Activated T-helper 1 cell treated with Interleukin-2 at 50 U/mL for 16 hours (primary cell): Measurements from ENCODE around the gene PPP6R1.

ENCODE experiments used
- DNase-seq: peaks from one replicate; pipeline ENCODE4 v3.0.0-alpha.2; 2020; ENCODE audit warnings: low read depth

The PPP6R1 gene, protein sequence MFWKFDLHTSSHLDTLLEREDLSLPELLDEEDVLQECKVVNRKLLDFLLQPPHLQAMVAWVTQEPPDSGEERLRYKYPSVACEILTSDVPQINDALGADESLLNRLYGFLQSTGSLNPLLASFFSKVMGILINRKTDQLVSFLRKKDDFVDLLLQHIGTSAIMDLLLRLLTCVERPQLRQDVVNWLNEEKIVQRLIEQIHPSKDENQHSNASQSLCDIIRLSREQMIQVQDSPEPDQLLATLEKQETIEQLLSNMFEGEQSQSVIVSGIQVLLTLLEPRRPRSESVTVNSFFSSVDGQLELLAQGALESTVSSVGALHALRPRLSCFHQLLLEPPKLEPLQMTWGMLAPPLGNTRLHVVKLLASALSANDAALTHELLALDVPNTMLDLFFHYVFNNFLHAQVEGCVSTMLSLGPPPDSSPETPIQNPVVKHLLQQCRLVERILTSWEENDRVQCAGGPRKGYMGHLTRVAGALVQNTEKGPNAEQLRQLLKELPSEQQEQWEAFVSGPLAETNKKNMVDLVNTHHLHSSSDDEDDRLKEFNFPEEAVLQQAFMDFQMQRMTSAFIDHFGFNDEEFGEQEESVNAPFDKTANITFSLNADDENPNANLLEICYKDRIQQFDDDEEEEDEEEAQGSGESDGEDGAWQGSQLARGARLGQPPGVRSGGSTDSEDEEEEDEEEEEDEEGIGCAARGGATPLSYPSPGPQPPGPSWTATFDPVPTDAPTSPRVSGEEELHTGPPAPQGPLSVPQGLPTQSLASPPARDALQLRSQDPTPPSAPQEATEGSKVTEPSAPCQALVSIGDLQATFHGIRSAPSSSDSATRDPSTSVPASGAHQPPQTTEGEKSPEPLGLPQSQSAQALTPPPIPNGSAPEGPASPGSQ

DNA sequence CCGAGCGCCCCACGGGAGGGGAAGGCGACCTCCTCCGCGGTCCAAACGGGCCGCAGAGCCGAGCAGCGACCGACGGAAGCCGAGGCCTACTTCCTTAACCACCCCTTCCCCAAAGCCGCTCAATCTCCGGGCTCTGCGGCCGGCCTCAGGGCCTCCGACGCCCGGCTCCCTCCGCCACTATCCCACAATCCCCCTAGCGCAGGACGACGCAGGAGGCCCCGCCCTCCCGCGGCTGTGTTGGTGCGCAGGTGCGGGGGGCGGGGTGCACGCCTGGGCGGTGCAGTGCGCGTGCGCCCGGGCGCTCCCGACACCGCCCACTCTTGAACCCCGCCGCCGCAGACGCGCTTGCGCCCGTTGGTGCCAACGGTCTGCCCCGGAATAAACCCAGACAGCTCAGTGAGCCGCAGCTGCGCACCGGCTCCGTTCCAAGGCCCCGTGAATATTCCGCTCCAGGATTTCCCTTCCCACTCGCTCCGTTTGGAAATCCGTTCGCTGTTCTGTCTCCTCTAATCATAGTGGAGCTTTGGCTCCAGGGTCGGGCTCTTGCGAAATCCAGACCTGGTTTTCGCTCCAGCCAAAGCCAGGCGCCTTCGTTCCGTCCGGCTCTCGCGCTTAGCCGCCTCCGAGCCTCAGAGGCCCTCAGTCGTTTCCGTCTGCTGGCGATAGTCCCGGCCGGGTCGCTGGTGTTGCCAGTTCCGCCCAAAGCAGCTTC lies at the start of gene PPP6R1:
Gene PPP6R1, minus strand, starts transcription at position 190 of the 712 bp plus-strand sequence. CDS start 11,914 bp downstream, outside the sequence.
- peak; percentile 93 for DNase-seq

DNA sequence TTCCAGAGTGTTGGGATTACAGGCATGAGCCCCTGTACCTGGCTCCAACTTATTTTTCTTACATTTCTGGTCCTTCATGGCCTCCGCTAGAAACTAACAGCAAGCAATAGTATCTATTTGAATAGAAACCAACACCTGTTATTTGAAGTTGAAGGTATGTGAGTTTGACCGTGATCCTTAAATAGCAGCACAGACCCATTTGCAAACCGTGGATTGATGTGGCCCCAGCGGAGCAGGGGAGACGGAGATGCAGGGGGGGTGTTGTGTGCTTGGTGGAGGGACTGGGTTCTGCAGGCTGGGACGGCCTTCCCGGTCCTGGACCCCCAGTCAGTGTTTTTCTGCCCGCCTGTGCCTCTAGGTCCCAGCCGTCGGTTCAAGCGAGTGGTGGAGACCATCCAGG lies 49.5 kb upstream of the PPP6R1 start:
- no peak for DNase-seq

DNA sequence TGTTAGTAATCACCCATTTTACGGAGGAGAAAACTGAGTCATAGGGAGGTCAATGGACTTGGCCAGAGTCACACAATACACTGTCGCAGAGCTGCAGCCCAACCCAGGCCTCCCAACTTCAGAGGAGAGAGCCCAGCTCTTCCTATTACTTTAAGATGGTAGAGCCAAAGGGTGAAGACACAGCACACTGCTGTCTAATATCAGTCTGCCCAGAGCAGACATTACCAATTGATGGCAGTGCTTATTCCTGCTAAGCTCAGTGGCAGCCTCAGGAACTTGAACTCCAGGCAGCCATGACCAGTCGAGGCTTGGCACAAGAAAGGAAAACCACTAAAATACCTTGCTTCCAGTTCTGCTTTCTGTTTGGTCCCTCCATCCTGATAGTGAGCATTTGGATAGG lies 47.9 kb upstream of the PPP6R1 start:
- no peak for DNase-seq

DNA sequence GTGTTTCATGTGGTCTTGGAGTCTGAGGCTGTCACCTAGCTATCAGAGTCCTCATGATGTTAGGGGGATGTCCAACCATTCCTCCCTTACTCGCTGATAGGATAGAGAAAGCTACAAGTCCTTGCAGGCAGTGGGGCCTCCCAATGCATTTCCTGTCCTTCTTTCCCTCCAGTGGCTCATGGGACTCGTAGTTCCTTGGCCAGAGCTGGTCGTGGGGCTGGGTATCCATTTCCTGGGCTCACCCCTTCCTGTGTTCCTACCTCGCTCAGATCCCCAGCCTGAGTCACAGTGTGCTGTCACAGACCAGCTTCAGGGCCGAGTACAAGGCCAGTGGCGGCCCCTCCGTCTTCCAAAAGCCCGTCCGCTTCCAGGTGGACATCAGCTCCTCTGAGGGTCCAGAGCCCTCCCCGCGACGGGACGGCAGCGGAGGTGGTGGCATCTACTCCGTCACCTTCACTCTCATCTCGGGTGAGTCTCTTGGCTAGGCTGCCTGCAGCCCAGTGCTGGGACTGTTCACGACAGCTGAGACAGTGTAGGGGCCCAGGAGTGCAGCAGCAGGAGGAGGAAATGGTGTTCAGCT lies 47.3 kb upstream of the PPP6R1 start:
- DNase-seq = no peak

DNA sequence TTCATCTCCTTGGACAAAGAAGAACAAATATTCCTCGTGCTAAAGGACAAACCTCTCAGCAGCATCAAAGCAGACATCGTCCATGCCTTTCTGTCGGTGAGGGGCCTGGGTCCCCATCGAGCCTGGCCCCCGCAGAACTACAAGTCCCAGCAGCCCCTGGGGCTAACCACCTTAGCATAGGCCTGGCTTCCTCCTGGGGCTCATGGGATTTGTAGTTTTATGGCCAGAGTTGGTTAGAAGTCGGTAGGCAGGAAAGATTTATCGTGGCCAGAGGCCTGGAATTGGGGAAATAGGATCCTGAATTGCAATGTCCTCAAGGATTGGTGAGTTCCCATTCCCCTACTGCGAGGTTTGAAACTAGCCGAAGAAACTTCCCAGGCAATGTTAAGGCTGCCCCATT lies 46.7 kb upstream of the PPP6R1 start:
- DNase-seq = peak; percentile 13

DNA sequence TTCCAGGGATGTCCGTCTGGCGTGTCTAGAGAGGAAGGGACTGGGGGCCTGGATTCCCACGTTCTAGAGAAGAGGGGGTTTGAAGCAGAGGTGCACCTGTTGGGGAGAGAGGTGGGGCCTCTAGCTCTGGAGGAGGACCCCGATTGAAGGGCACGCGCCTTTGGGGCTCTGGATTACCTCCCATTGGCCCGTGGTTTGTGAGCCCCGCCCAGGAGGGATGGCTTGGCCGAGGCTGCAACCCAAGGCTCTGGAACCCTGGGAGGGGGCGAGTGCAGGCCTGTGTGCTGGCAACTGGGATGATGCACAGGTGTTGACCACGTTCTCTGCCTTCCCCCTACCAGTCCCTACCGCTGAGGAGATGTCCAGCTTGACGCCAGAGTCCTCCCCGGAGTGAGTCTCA lies 46.2 kb upstream of the PPP6R1 start:
- DNase-seq = no peak

DNA sequence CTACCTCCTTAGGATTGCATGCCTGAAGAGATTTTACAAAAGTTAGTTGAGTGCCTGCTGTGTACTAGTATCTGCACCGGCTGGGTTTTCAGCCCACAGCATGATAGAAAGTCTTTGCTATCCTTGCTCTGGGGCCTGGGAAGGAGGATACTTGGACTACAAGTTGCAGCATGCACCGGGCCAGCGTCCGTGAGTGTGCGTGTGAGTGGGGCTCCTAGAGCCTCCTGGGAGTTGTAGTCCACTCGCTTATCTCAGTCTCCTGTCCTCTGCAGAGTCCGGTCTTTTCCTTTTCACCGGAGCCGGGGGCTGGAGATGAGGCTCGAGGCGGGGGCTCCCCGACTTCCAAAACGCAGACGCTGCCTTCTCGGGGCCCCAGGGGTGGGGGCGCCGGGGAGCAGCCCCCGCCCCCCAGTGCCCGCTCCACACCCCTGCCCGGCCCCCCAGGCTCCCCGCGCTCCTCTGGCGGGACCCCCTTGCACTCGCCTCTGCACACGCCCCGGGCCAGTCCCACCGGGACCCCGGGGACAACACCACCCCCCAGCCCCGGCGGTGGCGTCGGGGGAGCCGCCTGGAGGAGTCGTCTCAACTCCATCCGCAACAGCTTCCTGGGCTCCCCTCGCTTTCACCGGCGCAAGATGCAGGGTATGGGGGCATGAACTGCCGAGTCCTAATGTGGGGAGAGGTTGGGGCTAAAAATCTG lies 45.6 kb upstream of the PPP6R1 start:
- no peak for DNase-seq

DNA sequence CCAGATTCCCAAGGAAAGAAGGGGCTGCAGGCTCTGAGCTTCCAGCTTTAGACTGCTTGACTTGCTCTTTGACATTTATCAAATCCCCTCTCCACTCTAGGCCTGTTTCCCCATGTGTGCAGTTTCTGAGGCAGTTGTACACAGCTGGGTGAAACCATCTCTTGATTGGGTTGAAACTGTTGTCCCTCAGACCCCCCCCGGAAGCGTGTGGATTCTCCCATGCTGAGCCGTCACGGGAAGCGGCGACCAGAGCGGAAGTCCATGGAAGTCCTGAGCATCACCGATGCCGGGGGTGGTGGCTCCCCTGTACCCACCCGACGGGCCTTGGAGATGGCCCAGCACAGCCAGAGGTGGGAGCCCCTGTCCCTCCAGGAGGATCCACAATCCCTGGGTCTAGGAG lies 44.7 kb upstream of the PPP6R1 start:
- no peak for DNase-seq

DNA sequence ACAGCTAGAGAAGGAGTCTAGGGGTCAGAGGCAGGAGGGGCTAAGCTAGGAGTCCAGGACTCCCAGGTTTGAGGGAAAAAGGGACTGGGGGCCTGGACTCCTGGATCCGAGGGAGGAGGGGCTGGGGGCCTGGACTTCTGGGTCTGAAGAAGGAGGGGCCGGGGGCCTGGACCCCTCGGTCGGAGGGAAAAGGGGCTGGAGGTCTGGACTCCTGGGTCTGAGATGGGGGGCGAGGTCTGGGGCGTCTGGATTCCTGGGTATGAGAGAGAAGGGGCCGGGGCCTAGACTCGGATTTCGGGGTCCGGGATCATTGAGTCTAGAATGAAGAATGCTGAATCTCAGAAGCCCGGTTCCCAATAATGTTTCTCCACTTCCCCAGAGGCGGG lies 43.5 kb upstream of the PPP6R1 start:
- no peak for DNase-seq

DNA sequence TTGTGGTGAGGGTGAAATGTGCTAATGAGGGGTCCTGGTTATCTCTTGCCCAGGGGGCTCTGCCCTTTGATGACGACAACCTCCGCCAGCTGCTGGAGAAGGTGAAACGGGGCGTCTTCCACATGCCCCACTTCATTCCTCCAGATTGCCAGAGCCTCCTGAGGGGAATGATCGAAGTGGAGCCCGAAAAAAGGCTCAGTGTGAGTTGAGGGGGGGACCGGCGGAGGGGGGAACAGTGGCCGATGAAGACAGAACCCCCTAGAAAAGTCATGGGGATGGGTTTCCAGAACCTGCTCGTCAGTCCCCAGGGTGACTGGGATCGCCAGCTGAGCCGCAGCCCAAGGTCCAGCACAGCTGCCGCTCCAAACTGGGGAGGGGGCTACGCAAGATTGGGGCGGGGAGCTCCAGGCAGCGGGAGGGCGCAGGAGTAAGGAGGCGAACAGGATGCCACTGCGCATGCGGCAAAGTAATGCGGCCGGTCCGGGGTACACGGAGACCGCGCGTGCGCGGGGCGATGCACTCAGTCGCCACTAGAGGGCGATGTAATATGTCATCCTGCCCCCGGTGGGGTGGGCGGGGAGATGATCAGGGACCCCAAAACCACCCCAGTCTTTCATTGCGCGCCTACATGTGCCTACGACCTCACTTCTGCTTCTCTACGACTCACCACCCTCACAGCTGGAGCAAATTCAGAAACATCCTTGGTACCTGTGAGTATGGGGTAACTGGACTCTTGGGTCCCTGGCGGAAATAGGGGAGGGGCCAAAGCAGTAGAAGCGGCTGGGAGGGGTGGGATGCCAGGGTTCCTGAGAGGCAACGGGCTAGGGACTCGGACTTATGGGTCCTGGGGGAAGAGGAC lies 42.9 kb upstream of the PPP6R1 start:
- DNase-seq = peak; percentile 87

DNA sequence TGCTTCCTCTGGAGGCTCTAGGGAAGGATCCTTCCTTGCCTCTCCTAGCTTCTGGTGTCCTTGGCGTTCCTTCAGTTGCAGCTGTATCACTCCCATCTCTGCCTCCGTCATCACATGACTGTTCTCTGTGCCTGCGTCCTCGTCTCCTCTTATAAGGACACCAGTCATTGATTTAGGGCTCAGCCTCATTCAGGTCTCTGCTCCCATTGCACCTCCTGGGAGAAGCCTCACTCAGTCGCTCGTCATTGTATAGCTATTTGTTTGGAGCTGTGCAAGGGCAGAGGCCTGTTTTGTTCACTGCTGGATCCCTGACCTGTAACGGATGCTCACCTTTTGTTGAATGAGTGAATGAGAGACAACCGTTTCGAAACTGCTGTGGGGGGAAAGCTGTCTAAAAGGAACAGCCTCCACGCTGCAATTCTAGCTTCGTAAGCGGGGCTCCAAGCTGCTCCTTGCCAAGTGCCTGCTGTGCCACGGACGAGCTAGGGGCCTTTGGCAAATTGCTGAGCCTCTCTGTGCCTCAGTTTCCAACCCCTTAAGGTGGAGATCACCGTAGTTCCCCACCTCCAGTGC lies 42.2 kb upstream of the PPP6R1 start:
- DNase-seq = no peak

DNA sequence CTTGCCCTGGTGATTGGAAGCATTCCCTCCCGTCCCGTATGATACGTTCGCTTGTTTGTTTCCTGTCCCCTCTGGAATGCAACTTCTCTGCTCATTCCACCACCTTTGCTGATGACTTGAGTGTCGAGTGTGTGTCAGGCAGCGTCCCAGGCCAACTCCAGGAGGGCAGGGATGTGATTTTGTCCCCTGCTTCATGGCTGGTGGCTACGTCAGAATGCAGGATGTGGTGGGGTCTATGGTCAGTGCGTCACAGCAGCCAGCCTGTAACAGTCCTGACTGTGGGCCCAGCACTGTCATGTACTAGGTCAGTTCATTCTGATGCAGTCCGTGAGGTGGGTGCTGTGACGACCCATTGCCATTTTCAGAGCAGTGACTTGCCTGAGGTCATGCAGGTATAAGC lies 41.2 kb upstream of the PPP6R1 start:
- DNase-seq = no peak

DNA sequence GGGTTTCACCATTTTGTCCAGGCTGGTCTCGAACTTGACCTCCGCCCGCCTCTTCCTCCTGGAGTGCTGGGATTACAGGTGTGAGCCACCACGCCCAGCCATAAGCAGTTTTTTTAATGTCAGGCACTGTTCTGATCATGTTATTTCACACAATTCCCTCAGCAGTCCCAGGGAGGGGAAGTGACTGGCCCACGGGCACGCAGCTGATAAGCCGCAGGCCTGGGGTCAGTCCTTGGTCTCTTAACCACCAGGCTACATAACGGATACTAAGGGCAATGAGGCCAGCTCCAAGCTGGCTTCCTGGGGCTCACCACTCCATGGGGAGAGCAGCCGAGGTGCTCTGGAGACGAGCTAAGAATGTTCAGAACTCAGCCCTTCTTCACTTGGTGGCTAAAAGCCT lies 38.5 kb upstream of the PPP6R1 start:
- DNase-seq = no peak

DNA sequence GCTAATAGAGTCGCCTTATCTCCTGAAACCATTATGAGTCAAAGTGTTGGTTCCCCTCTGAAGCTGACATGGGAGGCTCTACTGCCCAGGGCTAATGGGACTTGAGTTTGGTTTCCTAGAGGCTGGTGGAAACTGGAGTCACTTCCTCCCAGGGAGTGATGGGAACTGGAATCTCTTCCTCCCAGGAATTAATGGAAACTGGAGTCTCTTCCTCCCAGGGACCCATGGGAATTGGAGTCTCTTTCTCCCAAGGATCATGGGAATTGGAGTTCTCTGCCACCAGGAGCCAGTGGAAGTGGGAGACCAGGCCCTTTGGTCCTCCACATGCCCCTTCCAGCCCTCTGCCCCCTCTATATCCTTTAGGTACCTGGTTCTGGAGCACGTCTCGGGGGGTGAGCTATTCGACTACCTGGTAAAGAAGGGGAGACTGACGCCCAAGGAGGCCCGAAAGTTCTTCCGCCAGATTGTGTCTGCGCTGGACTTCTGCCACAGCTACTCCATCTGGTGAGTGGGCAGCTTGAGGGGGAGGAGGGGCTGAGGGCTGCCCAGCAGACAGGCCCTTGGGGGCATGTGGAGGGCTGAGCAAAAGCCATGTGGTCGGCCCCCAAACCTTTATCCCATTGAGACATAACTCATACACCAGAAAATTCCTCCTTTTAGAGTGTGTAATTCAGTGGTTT lies 30.4 kb upstream of the PPP6R1 start:
- no peak for DNase-seq

DNA sequence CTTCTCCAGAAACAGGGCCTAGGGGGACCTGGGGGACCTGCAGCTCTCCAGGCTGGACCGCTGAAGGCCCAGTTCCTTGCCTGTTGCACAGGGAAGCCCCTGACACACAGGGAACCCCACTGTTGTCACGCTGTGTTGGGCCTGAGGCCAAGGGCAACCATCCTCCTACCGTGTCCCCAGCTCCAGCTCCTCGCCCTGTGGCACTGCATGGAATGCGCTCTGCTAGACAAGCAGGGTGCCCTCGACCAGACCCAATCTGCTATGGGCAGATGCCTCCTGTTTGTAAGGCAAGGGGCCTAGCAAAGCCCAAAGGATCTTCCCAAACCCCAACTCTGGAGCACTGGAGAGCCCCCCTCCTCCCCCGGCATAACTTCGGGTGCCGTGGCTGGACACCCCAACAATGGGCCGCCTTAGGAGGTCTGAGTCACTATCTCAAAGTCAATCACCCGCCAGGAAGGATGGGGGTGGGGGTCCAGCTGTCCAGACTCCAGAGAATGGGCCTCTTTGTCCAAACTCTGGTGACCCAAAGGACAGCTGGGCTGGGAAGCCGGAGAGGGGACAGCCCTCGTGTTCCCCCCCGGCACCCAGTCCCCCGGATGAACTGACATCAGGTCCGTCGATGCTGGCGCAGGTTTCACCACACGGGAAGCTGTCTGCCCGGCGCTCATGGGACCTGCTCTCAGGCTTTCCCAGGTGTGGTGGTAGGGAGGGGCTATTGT lies 28.7 kb upstream of the PPP6R1 start:
- DNase-seq = no peak

DNA sequence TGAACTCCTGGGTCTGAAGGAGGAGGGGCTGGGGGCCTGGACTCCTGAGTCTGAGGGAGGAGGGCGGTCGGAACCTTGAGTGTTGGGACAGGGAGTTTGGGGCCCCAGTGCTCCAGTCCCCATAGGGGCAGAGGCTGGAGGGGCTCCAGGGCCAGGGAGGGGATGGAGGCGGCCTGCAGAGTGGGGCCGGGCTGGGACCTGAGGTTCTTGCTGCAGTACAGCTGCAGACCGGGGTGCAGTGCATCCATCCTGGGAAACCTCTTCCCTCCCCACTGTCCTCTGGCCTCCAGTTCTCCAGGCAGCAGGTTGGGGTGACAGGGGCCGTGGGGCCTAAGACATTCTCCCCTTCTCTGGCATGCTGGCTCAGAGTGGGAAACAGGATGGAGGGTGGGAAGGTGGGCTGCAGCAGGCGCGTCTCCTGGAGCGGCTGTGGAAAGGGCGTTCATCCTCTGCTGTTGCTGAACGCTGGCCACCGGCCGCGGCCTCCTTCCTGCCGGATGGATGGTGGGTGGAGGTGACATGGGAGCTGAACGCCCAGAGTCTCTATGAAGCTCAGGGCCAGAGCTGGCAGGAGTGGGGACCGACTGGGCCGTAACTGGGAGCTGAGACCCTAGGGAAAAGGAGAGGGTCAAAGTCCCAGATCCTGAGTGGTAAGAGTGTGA lies 26.5 kb upstream of the PPP6R1 start:
- no peak for DNase-seq

DNA sequence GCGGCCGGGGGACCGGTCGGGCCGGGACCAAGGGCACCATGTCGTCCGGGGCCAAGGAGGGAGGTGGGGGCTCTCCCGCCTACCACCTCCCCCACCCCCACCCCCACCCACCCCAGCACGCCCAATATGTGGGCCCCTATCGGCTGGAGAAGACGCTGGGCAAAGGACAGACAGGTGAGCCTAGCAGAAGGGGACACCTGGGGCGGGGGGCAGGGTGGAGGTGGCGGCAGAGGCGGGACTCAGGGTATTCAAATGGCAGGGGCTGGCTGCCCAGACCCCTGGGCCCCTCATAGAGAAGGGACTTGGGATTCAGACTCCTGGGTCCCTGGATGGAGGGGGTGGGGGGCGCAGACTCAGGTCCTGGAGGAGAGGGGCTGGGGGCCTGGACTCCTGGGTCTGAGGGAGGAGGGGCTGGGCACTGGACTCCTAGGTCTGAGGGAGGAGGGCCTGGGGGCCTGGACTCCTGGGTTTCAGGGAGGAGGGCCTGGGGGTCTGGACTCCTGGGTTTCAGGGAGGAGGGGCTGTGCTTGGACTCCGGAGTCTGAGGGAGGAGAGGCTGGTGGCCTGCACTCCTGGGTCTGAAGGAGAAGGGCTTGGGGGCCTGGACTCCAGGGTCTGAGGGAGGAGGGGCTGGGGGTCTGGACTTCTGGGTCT lies 25.7 kb upstream of the PPP6R1 start:
- DNase-seq = no peak
